T-cell (primary cell): ENCODE measurements around the gene KLRK1. TPM values are rescaled to one million over a fixed set of nuclear protein-coding genes. Genes with fewer than 3 reads are reported as not detected.
"Not testable (repeated sequence)": the region's sequence is repeated elsewhere in the genome, so short reads cannot be mapped to it uniquely, and the experiment has no call there.

Experiments used
- ATAC-seq, 4 experiments: fragments of 200-7000 bp in 3 of 4; fragments of 150-1000 bp in 1 of 4; cut with Tn5 transposase; replicated peaks in 1 of 4; 1 replicate in 3 of 4; 2 replicates in 1 of 4; pipeline ENCODE4 v1.10.0; 2021; ENCODE audit warnings: moderate library complexity in 3 of 4, mild to moderate bottlenecking in 2 of 4, moderate number of reproducible peaks in 1 of 4
- CTCF ChIA-PET, 2 donors: fragments of 300-600 bp; sonication (Branson Sonifier 250); formaldehyde crosslinking; loops; one replicate each; lab custom pipeline; 2022; ENCODE audit warnings: antibody characterized with exemption in 2 of 2; lab: Charles Lee
- POLR2A ChIA-PET, 2 donors: fragments of 300-600 bp; sonication (Branson Sonifier 250); formaldehyde crosslinking; loops; one replicate each; lab custom pipeline; 2022; ENCODE audit warnings: antibody characterized with exemption in 2 of 2; lab: Charles Lee
- DNase-seq, 35 experiments: peaks; one replicate each; pipeline versions ENCODE4 v3.0.0 to v3.0.0-alpha.2; 2013 to 2023
- H3K27ac ChIP-seq: one replicate; pipeline ENCODE4 v1.5.1; 2013; ENCODE audit warnings: low read length
- H3K27me3 ChIP-seq, 2 experiments: replicated peaks in 1 of 2; 1 replicate in 1 of 2; 2 replicates in 1 of 2; pipeline versions ENCODE4 v1.6.1 to v1.7.0; 2013; ENCODE audit warnings: low read length in 1 of 2, mixed read lengths in 1 of 2; ENCODE audit not compliant: control insufficient read depth in 2 of 2, insufficient read depth in 2 of 2; ENCODE audit errors: extremely low read depth in 1 of 2
- H3K36me3 ChIP-seq, 2 donors: 1 replicate in 1 of 2; 2 replicates in 1 of 2; pipeline versions ENCODE4 v1.6.1 to v1.7.0; 2013; ENCODE audit warnings: low read length in 1 of 2; ENCODE audit not compliant: control insufficient read depth in 2 of 2, insufficient read depth in 1 of 2; ENCODE audit errors: extremely low read depth in 1 of 2
- H3K4me1 ChIP-seq, 2 experiments: 1 replicate in 1 of 2; 2 replicates in 1 of 2; pipeline versions ENCODE4 v1.6.1 to v1.7.0; 2013; ENCODE audit warnings: low read length in 2 of 2, mixed read lengths in 1 of 2; ENCODE audit not compliant: insufficient read depth in 2 of 2, control insufficient read depth in 1 of 2; ENCODE audit errors: extremely low read depth in 1 of 2
- H3K4me3 ChIP-seq, 2 donors: 1 replicate in 1 of 2; 2 replicates in 1 of 2; pipeline versions ENCODE4 v1.5.1 to v1.7.0; 2013; ENCODE audit warnings: mild to moderate bottlenecking in 2 of 2, low read length in 1 of 2, moderate library complexity in 1 of 2; ENCODE audit not compliant: control insufficient read depth in 1 of 2; ENCODE audit errors: extremely low read depth in 1 of 2
- H3K9me3 ChIP-seq: 2 replicates; pipeline ENCODE4 v1.7.0; 2013
- H3K27ac Mint-ChIP-seq, 2 donors: one replicate each; pipeline ENCODE4 v1.8.0; 2020 to 2021; ENCODE audit warnings: mild to moderate bottlenecking in 2 of 2, mixed read lengths in 2 of 2
- H3K27me3 Mint-ChIP-seq, 2 donors: one replicate each; pipeline ENCODE4 v1.8.0; 2021 to 2022; ENCODE audit warnings: mixed read lengths in 2 of 2
- H3K36me3 Mint-ChIP-seq: one replicate; pipeline ENCODE4 v1.8.0; 2021; ENCODE audit warnings: mixed read lengths
- H3K4me1 Mint-ChIP-seq, 3 donors: one replicate each; pipeline ENCODE4 v1.8.0; 2020 to 2022; ENCODE audit warnings: mixed read lengths in 3 of 3, mild to moderate bottlenecking in 1 of 3
- H3K4me3 Mint-ChIP-seq, 3 donors: one replicate each; pipeline ENCODE4 v1.8.0; 2020 to 2022; ENCODE audit warnings: mild to moderate bottlenecking in 3 of 3, mixed read lengths in 3 of 3, moderate library complexity in 3 of 3
- H3K9me3 Mint-ChIP-seq, 3 donors: one replicate each; pipeline ENCODE4 v1.8.0; 2020 to 2022; ENCODE audit warnings: mixed read lengths in 3 of 3
- WGBS: methylation state at CpG from one replicate; pipeline ENCODE4 v1.1.5; 2013; ENCODE audit warnings: missing lambda C conversion rate; ENCODE audit not compliant: insufficient coverage; 5-methylcytosine and 5-hydroxymethylcytosine counted together
- total RNA-seq, 35 experiments: library from RNA in 6 of 35; stranded (reverse) in 6 of 35; fragments of 120-200 nt in 1 of 35; gene quantifications; one replicate each; pipeline versions ENCODE4 v1.2.1 to v1.2.4 and lab custom pipeline; 2013 to 2026

KLRK1 gene
- total RNA-seq = 100 to 1,000 TPM in 4 of 5 donors, 10 to 100 TPM in 1; 74.5 to 162 (median 141) TPM
- total RNA-seq (2013) = 243 TPM
- 0.21 to 23.4 (median 6.8) reads per million in 29 experiments for total RNA-seq (lab: John Stamatoyannopoulos, UW)

GRCh38 chr12:10389904-10390303, at the start of gene KLRK1:
KLRK1 (minus strand) TSS chr12:10390041; CDS start chr12:10388810, 1,231 bp downstream.
- H3K9me3 Mint-ChIP-seq = no peaks in the 10 kb centered on the region
- peak within 1 kb of the TSS; percentile 74 to 84 for H3K27ac Mint-ChIP-seq
- H3K36me3 Mint-ChIP-seq = peaks cover 7% of the 10 kb centered on the region
- CTCF ChIA-PET = interaction anchor here in 1 of 2 donors (0.5 kb wide), 1 partner anchor 200 kb away, joined by 4 read pairs; no protein-coding TSS in a partner anchor
- ATAC-seq (no peak), DNase-seq (no peak)
- Histone ChIP-seq H3K27ac (peak within 1 kb of the TSS; percentile 66), H3K4me1 (peaks cover 11 to 33% of the 10 kb centered on the region in 2 experiments), H3K9me3 (no peaks in the 10 kb centered on the region), H3K4me3 (peak within 1 kb of the TSS; percentile 38 to 50), H3K27me3 (no peaks in the 10 kb centered on the region), H3K36me3 (no peaks in the 10 kb centered on the region)
- H3K27me3 Mint-ChIP-seq = peaks cover 13 to 14% of the 10 kb centered on the region in 2 donors
- POLR2A ChIA-PET = no interaction called here
- no CpG with 5 or more reads among the region's 1 CpG for WGBS
- H3K4me1 Mint-ChIP-seq = peaks cover 20 to 30% (median 23%) of the 10 kb centered on the region in 3 donors
- peak within 1 kb of the TSS; percentile 78 to 85 (median 80) for H3K4me3 Mint-ChIP-seq

- H3K4me1 Mint-ChIP-seq, H3K36me3 Mint-ChIP-seq, H3K27me3 ChIP-seq, H3K4me3 Mint-ChIP-seq, POLR2A ChIA-PET, H3K4me3 ChIP-seq, ATAC-seq, H3K27me3 Mint-ChIP-seq, H3K9me3 Mint-ChIP-seq, H3K4me1 ChIP-seq, DNase-seq, H3K36me3 ChIP-seq, H3K9me3 ChIP-seq, H3K27ac Mint-ChIP-seq, H3K27ac ChIP-seq: not testable (repeated sequence)
- no CpG with 5 or more reads among the region's 2 CpGs for WGBS
- CTCF ChIA-PET = interaction anchor here in 1 of 2 donors (0.6 kb wide), 1 partner anchor 47 kb away, joined by 3 read pairs; no protein-coding TSS in a partner anchor
These were observed 47.8 kb upstream of the KLRK1 start for GRCh38 chr12:10437601-10438000.

- ATAC-seq = peak in 2 of 4 experiments; percentile 59 to 61
- no CpG with 5 or more reads among the region's 3 CpGs for WGBS
- H3K9me3 Mint-ChIP-seq, H3K4me3 ChIP-seq, H3K4me1 ChIP-seq, H3K4me1 Mint-ChIP-seq, POLR2A ChIA-PET, H3K36me3 Mint-ChIP-seq, H3K27me3 ChIP-seq, CTCF ChIA-PET, H3K36me3 ChIP-seq, DNase-seq, H3K27me3 Mint-ChIP-seq, H3K27ac Mint-ChIP-seq, H3K27ac ChIP-seq, H3K9me3 ChIP-seq: not testable (repeated sequence)
- peak within 1 kb of the TSS in 1 of 3 donors; percentile 37 for H3K4me3 Mint-ChIP-seq
These were observed 46.0 kb upstream of the KLRK1 start, which contains the start of gene KLRC2 for GRCh38 chr12:10435816-10436215. KLRC2 (minus strand) TSS chr12:10436010; CDS start chr12:10435986, 24 bp downstream.

GRCh38 chr12:10430623-10431022, 40.8 kb upstream of the KLRK1 start:
- H3K27ac ChIP-seq, H3K36me3 ChIP-seq, H3K9me3 ChIP-seq, H3K36me3 Mint-ChIP-seq, H3K4me3 ChIP-seq, CTCF ChIA-PET, DNase-seq, H3K27ac Mint-ChIP-seq, H3K27me3 Mint-ChIP-seq, POLR2A ChIA-PET, H3K9me3 Mint-ChIP-seq, H3K4me3 Mint-ChIP-seq, H3K4me1 Mint-ChIP-seq, ATAC-seq, H3K4me1 ChIP-seq, H3K27me3 ChIP-seq: not testable (repeated sequence)
- no CpG with 5 or more reads among the region's 4 CpGs for WGBS

GRCh38 chr12:10425938-10426337, 36.1 kb upstream of the KLRK1 start:
- H3K9me3 Mint-ChIP-seq, ATAC-seq, POLR2A ChIA-PET, CTCF ChIA-PET, H3K4me1 Mint-ChIP-seq, H3K27me3 Mint-ChIP-seq, H3K4me1 ChIP-seq, H3K27ac Mint-ChIP-seq, H3K27me3 ChIP-seq, H3K36me3 Mint-ChIP-seq, H3K4me3 ChIP-seq, H3K4me3 Mint-ChIP-seq, H3K36me3 ChIP-seq, DNase-seq, H3K9me3 ChIP-seq, H3K27ac ChIP-seq: not testable (repeated sequence)
- 100% methylated on average over 1 of the region's 8 CpGs for WGBS

GRCh38 chr12:10424260-10424899, 34.5 kb upstream of the KLRK1 start:
- H3K27ac Mint-ChIP-seq, CTCF ChIA-PET, H3K27ac ChIP-seq, H3K4me1 Mint-ChIP-seq, H3K27me3 Mint-ChIP-seq, H3K36me3 Mint-ChIP-seq, H3K4me3 Mint-ChIP-seq, H3K4me3 ChIP-seq, DNase-seq, POLR2A ChIA-PET, H3K9me3 ChIP-seq, H3K36me3 ChIP-seq, H3K9me3 Mint-ChIP-seq, H3K27me3 ChIP-seq, H3K4me1 ChIP-seq, ATAC-seq: not testable (repeated sequence)
- no CpG with 5 or more reads among the region's 1 CpG for WGBS
